ENCODE data around the gene SOS2. TPM values are rescaled to one million over a fixed set of nuclear protein-coding genes. Genes with fewer than 3 reads are reported as not detected.
A peak's percentile ranks its signal among the peaks of the same experiment; 100 is the strongest.

Gene SOS2
- 44.2 TPM for total RNA-seq (2013)
- polyA plus RNA-seq (10 to 100 TPM in 2 of 3 donors, 1 to 10 TPM in 1; 9.3 to 24.3 (median 12.0) TPM), polyA minus RNA-seq (17.6 and 18.0 TPM in 2 replicates), total RNA-seq (119 to 228 (median 155) reads per million in 11 experiments)

DNA sequence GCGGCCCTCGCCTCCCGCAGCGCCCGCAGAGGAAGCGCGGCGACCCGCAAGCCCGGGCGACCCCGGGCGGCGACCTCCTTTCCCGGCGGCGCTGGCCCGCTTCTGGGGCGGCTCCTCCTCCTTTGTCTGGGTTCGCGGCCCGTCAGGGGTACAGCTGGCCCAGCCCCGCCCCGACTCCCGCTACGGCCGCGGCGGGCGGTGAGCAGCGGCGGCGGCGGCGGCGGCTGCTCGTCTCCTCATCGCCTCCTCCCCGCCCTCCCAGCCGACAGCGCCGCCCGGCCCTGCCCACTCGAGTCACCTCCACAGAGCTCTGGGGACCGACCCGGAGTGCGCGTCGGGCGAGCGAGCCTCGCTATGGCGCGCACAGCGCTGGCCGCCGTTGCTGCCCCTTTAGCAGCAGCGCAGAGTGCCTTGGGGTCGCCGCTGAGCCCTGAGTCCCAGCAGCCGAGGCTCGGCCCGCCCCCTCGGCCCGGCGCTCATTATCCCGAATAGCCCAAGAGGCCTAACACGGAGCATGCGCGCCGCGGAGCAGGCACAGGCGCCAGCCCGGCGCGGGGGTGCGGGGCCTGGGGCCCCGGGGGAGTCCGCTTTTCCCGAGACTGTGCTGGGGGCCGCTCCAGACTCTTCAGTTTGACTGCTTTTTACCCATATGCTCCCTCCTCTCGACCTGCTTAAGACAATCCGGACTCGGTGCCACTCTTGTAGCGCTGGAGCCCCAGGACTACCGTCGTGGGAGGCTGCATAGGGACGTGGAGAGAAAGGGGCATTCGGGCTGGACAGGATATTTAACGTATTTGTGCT is at the start of gene SOS2:
Gene SOS2, minus strand, starts transcription at position 104 of the 801 bp plus-strand sequence. CDS start 295 bp downstream, outside the sequence.
- no peaks in the 10 kb centered on the region for H3K36me3 ChIP-seq (replicated peaks in 1 of 2; ENCODE audit: control insufficient read depth in 1 of 2, insufficient read depth in 2 of 2, low read length in 2 of 2)
- peaks cover 44% of the 10 kb centered on the region for H3K79me2 ChIP-seq (ENCODE audit: insufficient read depth, low read length)
- peak within 1 kb of the TSS; percentile 86 to 97 for H3K4me3 Mint-ChIP-seq
- intact Hi-C loops (cut with micrococcal nuclease): loop anchor here in 1 of 2 donors (10.0 kb wide), 2 partner anchors 83 to 303 kb away; partner anchors contain the start of genes DMAC2L, L2HGDH and MAP4K5
- under 1% methylated on average over 83 of the region's 90 CpGs for WGBS (ENCODE audit: insufficient coverage)
- H4K20me1 ChIP-seq (ENCODE audit: insufficient read depth, low read length): peaks cover 38% of the 10 kb centered on the region
- H3K27me3 Mint-ChIP-seq (ENCODE audit: low read depth in 3 of 3): peaks cover 0 to 2% (median 0%) of the 10 kb centered on the region in 3 donors
- H3K9me3 ChIP-seq (replicated peaks in 1 of 2; ENCODE audit: control insufficient read depth in 1 of 2, insufficient read depth in 1 of 2, low read length in 2 of 2): peaks cover 6% of the 10 kb centered on the region in 2 donors
- peaks cover 0 to 9% (median 5%) of the 10 kb centered on the region in 7 donors for H3K9me3 Mint-ChIP-seq
- peak within 1 kb of the TSS; percentile 93 for H3K9ac ChIP-seq (ENCODE audit: insufficient read depth, low read length, poor library complexity, severe bottlenecking)
- H3K27ac Mint-ChIP-seq: peak within 1 kb of the TSS; percentile 90 to 97 (median 96)
- peaks cover 18 to 31% of the 10 kb centered on the region in 2 donors for H3K4me1 ChIP-seq (ENCODE audit: control insufficient read depth in 1 of 2, insufficient read depth in 2 of 2, low read length in 2 of 2)
- no peaks in the 10 kb centered on the region for H3K27me3 ChIP-seq (ENCODE audit: control insufficient read depth in 2 of 2, insufficient read depth in 2 of 2, low read length in 2 of 2)
- peak; percentile 68 to 69 (median 69) for DNase-seq
- peak within 1 kb of the TSS; percentile 76 to 99 (median 88) for H3K4me3 ChIP-seq (replicated peaks in 1 of 3; ENCODE audit: low read depth in 2 of 3, low read length in 3 of 3)
- TF ChIP-seq, protein P1, sequence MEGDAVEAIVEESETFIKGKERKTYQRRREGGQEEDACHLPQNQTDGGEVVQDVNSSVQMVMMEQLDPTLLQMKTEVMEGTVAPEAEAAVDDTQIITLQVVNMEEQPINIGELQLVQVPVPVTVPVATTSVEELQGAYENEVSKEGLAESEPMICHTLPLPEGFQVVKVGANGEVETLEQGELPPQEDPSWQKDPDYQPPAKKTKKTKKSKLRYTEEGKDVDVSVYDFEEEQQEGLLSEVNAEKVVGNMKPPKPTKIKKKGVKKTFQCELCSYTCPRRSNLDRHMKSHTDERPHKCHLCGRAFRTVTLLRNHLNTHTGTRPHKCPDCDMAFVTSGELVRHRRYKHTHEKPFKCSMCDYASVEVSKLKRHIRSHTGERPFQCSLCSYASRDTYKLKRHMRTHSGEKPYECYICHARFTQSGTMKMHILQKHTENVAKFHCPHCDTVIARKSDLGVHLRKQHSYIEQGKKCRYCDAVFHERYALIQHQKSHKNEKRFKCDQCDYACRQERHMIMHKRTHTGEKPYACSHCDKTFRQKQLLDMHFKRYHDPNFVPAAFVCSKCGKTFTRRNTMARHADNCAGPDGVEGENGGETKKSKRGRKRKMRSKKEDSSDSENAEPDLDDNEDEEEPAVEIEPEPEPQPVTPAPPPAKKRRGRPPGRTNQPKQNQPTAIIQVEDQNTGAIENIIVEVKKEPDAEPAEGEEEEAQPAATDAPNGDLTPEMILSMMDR (IDR thresholded peaks at IDR 0.05): no peak
- peak within 1 kb of the TSS; percentile 92 to 99 for H3K27ac ChIP-seq (ENCODE audit: low read depth in 1 of 2, low read length in 2 of 2)
- H2AFZ ChIP-seq (ENCODE audit: insufficient read depth, low read depth, low read length, poor library complexity, severe bottlenecking): peak within 1 kb of the TSS; percentile 98
- H3K4me1 Mint-ChIP-seq: peaks cover 40% of the 10 kb centered on the region
- peaks cover 3 to 6% of the 10 kb centered on the region in 2 donors for H3K36me3 Mint-ChIP-seq
- H3K4me2 ChIP-seq (replicated peaks; ENCODE audit: extremely low read depth, low read length, poor library complexity, severe bottlenecking): peak within 1 kb of the TSS; percentile 91

- Histone ChIP-seq H2AFZ (ENCODE audit: insufficient read depth, low read depth, low read length, poor library complexity, severe bottlenecking) (no peak overlapping the region), H3K79me2 (ENCODE audit: insufficient read depth, low read length) (no peaks in the 10 kb centered on the region), H3K4me1 (ENCODE audit: control insufficient read depth in 1 of 2, insufficient read depth in 2 of 2, low read length in 2 of 2) (no peaks in the 10 kb centered on the region), H3K27me3 (ENCODE audit: control insufficient read depth in 2 of 2, insufficient read depth in 2 of 2, low read length in 2 of 2) (no peaks in the 10 kb centered on the region), H3K9ac (ENCODE audit: insufficient read depth, low read length, poor library complexity, severe bottlenecking) (no peak overlapping the region), H3K27ac (ENCODE audit: low read depth in 1 of 2, low read length in 2 of 2) (no peak overlapping the region), H3K4me2 (replicated peaks; ENCODE audit: extremely low read depth, low read length, poor library complexity, severe bottlenecking) (no peak overlapping the region), H3K36me3 (replicated peaks in 1 of 2; ENCODE audit: control insufficient read depth in 1 of 2, insufficient read depth in 2 of 2, low read length in 2 of 2) (no peaks in the 10 kb centered on the region), H4K20me1 (ENCODE audit: insufficient read depth, low read length) (no peaks in the 10 kb centered on the region), H3K4me3 (replicated peaks in 1 of 3; ENCODE audit: low read depth in 2 of 3, low read length in 3 of 3) (no peak overlapping the region), H3K9me3 (replicated peaks in 1 of 2; ENCODE audit: control insufficient read depth in 1 of 2, insufficient read depth in 1 of 2, low read length in 2 of 2) (no peaks in the 10 kb centered on the region)
- Mint-ChIP-seq H3K4me3 (no peak overlapping the region), H3K27ac (no peak overlapping the region), H3K27me3 (ENCODE audit: low read depth in 3 of 3) (peaks cover 0 to 3% (median 0%) of the 10 kb centered on the region in 3 donors), H3K4me1 (no peaks in the 10 kb centered on the region), H3K36me3 (no peaks in the 10 kb centered on the region), H3K9me3 (no peaks in the 10 kb centered on the region)
- intact Hi-C loops (cut with micrococcal nuclease): no loop called here
- TF ChIP-seq, protein P1 (IDR thresholded peaks at IDR 0.05): no peak
- DNase-seq: no peak
- no CpG with 5 or more reads among the region's 1 CpG for WGBS (ENCODE audit: insufficient coverage)
These were observed 41.1 kb upstream of the SOS2 start for GRCh38 chr14:50272498-50272897.

All from CD14-positive monocyte (primary cell).